GM10266 (cell line): ENCODE data around the gene IPPK.
"Not testable (repeated sequence)": the region's sequence is repeated elsewhere in the genome, so short reads cannot be mapped to it uniquely, and the experiment has no call there.

Experiments
- DNase-seq: peaks from one replicate; pipeline ENCODE4 v3.0.0; 2012; ENCODE audit errors: extremely low spot score
- TF ChIP-seq, protein P1 (sequence below): IDR thresholded peaks from 2 replicates; pipeline ENCODE4 v1.5.1; 2012; ENCODE audit warnings: mild to moderate bottlenecking, low read depth; ENCODE audit not compliant: control insufficient read depth, insufficient read depth; ENCODE audit errors: missing control alignments

IPPK gene

DNA sequence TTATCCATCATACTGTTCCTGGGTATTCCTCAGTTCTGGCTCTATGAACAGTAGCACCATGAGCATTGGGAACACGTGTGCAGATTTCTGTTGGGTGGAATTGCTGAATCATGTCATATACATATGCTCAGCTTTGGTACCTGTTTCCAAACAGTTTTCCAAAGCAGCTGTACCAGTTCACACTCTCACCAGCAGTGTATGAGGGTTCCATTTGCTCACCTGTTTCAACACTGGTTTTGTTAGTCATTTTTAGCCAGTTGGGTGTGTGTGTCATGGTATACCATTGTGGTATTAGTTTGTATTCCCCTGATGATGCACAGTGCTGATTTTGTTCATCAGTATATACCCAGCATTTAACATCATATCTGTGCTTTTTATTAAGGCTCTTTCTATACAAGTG lies 77.4 kb downstream of the IPPK start:
- TF ChIP-seq, protein P1, sequence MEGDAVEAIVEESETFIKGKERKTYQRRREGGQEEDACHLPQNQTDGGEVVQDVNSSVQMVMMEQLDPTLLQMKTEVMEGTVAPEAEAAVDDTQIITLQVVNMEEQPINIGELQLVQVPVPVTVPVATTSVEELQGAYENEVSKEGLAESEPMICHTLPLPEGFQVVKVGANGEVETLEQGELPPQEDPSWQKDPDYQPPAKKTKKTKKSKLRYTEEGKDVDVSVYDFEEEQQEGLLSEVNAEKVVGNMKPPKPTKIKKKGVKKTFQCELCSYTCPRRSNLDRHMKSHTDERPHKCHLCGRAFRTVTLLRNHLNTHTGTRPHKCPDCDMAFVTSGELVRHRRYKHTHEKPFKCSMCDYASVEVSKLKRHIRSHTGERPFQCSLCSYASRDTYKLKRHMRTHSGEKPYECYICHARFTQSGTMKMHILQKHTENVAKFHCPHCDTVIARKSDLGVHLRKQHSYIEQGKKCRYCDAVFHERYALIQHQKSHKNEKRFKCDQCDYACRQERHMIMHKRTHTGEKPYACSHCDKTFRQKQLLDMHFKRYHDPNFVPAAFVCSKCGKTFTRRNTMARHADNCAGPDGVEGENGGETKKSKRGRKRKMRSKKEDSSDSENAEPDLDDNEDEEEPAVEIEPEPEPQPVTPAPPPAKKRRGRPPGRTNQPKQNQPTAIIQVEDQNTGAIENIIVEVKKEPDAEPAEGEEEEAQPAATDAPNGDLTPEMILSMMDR, result no peak
- DNase-seq, result no peak

DNA sequence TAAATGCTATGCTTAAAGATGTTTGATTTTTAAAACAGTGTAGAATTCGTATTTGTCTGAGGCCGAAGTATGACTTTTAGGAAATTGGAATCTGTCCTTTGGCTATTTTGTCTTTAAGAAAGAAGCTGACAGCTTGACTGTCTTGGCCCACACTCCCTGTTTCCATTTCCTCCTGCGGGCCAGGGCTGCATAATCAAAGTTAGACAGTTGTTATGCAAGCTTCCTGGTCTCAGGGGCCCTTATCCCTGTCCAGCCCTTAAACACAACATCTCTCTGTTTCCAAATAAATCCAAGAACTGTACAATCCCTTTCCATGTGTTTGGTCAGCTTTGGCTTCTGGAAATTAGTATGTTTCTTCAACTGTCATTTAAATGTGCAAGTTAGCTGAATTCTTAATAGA lies 79.6 kb downstream of the IPPK start:
- no peak for DNase-seq
- TF ChIP-seq, protein P1, result no peak

DNA sequence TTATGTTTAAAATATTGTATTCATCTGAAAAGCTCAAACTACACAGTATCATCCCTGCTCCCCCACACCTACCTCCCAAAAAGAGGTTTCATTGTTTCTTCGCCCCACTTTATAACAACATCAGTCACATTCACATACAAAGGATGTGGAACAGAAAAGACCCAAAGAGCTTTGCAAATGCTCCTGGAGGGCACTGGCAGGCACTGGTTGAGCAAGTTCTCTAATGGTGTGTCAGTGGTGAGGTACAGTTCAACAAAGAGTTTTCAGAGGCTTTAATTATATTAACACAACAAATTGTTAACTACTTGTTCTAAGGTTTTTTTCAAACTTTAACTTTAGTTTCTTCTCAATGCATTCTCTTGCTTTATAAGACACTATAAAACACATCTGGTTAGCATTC lies 80.0 kb downstream of the IPPK start:
- no peak for DNase-seq
- TF ChIP-seq, protein P1, result no peak

DNA sequence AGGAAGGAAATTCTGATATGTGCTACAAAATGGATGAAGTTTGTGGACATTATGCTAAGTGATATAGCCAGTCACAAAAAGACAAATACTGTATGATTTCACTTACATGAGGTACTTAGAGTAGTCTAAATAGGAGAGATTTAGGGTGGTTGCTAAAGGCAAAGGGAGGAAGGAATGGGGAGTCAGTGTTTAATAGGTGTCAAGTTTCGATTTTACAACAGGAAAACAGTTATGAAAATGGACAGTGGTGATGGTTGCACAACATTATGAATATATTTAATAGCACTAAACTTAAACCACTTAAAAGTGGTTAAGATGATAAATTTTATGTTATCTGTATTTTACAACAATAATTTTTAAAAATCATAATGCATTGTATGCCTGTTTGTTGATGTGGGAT lies 93.8 kb downstream of the IPPK start:
- TF ChIP-seq, protein P1, result no peak
- DNase-seq, result no peak

DNA sequence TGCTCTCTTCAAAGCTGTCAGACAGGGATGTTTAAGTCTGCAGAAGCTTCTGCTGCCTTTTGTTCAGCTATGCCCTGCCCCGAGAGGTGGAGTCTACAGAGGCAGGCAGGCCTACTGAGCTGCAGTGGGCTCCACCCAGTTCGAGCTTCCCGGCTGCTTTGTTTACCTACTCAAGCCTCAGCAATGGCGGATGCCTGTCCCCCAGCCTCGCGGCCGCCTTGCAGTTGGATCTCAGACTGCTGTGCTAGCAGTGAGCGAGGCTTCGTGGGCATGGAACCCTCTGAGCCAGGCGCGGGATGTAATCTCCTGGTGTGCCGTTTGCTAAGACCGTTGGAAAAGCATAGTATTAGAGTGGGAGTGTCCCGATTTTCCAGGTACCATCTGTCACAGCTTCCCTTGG lies 96.3 kb downstream of the IPPK start:
- not testable (repeated sequence) for DNase-seq

DNA sequence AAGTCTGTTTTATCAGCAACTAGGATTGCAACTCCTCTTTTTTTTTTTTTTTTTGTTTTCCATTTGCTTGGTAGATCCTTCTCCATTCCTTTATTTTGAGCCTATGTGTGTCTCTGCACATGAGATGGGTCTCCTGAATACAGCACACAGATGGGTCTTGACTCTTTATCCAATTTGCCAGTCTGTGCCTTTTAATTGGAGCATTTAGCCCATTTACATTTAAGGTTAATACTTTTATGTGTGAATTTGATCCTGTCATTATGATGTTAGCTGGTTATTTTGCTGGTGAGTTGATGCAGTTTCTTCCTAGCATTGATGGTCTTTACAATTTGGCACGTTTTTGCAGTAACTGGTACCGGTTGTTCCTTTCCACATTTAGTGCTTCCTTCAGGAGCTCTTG lies 98.1 kb downstream of the IPPK start:
- not testable (repeated sequence) for DNase-seq

DNA sequence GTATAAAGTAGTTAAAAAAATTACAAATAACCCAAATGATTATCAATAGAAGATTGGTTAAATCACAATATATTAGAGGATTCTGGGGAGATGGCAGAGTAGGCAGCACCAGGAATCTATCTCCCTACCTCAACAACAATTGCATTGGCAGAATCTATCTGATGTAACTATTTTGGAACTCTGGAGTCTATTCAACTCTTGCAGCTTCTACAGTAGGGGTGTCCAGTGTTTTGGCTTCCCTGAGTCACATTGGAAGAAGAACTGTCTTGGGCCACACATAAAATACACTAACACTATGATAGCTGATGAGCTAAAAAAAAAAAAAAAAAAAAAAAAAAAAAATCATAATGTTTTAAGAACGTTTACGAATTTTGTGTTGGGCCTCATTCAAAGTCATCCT lies 104.9 kb downstream of the IPPK start:
- TF ChIP-seq, protein P1, result no peak
- DNase-seq, result no peak

DNA sequence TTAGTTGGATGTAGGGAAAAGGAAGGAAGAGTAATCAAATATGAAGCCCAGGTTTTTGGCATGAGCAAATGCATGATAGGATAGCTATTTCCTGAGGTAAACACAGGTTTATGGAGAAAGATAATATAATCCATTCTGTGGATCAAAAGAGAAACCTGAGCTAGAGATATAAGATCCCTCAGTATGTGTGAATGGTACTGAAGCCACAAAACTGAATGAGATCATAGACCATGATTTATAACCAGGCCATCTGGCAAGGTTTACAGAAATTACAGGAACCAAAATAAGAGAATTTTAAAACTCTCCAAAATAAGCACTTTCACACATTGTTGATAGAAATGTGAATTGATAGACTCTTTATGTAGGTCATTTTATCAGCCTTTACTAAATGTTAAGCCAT lies 105.4 kb downstream of the IPPK start:
- DNase-seq, result no peak
- TF ChIP-seq, protein P1, result no peak
